Measurements from ENCODE around the gene DHPS.
"Not testable (repeated sequence)": the region's sequence is repeated elsewhere in the genome, so short reads cannot be mapped to it uniquely, and the experiment has no call there.

DHPS gene

DNA sequence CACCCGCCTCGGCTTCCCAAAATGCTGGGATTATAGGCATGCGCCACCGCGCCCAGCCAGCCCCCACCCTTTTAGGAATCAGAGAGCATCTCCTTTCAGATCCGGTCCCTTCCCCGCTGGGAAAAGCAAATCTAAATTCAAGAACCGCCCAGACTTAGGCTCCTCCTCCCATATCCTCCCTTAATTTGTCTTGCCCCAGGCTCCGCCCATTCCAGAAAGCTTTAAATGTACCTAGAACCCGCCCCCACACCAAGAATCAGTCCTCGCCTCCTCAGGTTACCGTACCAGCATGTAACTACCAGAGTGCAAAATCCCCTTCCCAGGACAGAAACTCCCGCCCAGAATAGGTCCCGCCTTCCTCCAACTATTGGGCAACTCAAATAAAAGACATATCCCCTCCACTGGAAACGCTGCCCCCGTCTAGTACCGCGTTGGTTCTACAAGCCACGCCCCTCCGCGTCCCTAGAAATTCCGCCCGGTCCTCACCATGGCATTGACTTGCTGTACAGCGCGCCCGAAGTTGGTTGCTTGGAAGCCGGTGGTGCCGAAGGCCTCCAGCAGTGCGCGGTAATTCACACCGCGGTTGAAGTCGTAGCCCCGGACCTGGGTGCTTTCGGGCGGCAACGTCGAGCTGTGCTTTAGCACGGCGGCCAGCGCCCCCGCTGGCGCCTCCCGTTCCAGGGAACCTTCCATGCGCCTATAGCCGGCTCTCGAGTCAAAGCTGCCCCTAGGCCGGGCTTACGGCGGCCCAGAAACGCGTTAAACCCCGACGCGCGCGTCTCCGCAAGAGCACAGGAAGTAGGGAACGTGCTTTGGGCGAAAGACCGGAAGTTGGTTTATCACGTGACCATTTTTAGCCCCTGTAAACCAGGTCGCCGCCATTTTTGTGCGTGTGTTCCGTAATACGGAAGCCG lies at the start of gene DHPS:
Gene DHPS (minus strand): TSS at position 807 of the 914 bp plus-strand sequence. CDS start 114 bp downstream, at position 693.
- DNase-seq (ENCODE audit: low read depth): peak; percentile 57

DNA sequence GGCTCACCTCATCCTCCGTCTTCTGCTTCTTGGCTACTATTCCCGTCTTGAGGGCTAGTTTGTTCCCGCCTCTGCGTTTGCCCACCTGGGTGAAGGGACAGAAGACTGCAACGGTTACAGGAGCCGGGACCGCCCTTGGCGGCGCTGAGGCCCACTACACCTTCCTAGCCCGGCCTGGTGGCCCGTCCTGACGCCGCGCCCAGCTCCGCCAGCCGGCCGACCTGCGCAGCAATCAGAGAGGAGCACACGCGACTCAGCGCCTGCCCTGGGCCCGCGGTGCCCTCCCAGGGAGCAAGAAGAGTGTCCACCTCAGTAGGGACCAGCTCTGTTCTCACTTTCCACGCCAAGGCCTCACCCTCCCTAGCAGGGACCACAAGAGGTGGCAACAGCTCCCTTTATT lies 49.7 kb upstream of the DHPS start:
- DNase-seq (ENCODE audit: low read depth): no peak

DNA sequence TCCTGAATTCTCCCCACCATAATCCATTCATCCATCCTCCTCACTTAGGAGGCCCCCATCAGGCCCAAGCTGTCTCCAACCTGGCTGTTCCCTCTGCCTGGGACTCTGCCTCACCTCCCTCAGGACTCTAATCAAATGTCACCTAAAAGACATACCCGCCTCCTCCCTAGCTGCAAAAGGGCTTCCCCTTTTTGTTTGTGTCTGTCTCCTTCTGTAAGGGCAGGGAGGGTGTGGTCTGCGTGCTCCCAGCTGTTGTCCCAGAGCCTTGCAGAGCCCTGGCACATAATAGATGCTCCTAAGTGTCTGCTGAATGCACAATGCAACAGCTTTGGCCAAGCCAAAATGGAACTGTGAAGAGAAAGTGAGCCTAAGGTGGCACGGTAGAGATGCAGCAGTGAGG lies 48.4 kb upstream of the DHPS start:
- DNase-seq (ENCODE audit: low read depth): no peak

DNA sequence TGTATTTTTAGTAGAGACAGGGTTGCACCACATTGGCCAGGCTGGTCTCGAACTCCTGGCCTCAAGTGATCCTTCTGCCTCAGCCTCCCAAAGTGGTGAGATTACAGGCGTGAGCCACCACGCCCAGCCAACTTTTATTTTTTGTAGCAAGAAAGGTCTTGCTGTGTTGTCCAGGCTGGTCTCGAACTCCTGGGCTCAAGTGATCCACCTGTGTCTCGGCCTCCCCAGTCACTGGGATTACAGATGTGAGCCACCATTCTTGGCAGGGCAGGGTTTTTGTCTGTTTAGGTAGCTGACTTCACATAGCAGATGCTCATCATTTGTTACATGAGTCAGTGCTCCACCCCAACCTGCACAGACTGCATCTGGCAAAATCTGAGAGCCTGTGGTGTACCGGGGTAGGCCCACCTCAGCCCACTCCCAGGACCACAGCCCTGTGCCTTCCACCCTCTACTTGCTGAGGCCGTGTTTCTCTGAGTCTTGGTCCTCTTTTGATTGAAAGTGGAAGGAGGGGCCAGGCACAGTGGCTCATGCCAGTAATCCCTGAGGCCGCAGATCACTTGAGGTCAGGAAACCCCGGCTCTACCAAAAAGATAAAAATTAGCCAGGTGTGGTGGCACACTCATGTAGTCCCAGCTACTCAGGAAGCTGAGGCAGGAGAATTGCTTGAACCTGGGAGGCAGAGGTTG lies 46.2 kb upstream of the DHPS start:
- DNase-seq (ENCODE audit: low read depth): no peak

DNA sequence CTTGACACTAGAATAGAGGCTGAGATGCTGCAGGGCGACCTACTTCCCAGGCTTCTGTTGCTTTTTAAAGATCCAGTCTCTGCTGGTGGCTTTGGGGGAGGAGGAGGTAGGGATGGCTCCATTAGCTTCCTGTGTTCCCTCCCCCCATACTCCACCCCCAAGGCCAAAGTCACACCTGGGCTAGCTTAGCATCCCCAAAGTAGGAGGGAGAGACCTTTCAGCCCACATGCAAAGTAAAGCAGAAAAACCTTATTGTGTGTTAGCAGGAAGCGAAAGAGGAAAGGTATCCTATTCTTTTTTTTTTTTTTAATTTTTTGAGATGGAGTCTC lies 45.3 kb upstream of the DHPS start:
- DNase-seq (ENCODE audit: low read depth): no peak

DNA sequence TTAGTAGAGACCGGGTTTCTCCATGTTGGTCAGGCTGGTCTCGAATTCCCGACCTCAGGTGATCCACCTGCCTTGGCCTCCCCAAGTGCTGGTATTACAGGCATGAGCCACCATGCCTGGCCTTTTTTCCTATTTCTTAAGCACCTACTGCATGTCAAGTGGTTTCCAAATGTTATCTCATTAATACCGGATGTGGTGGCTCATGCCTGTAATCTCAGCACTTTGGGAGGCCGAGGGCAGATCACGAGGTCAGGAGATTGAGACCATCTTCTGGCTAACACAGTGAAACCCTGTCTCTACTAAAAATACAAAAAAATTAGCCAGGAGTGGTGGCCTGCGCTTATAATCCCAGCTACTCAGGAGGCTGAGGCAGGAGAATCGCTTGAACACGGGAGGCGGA lies 43.9 kb upstream of the DHPS start:
- DNase-seq (ENCODE audit: low read depth): not testable (repeated sequence)

DNA sequence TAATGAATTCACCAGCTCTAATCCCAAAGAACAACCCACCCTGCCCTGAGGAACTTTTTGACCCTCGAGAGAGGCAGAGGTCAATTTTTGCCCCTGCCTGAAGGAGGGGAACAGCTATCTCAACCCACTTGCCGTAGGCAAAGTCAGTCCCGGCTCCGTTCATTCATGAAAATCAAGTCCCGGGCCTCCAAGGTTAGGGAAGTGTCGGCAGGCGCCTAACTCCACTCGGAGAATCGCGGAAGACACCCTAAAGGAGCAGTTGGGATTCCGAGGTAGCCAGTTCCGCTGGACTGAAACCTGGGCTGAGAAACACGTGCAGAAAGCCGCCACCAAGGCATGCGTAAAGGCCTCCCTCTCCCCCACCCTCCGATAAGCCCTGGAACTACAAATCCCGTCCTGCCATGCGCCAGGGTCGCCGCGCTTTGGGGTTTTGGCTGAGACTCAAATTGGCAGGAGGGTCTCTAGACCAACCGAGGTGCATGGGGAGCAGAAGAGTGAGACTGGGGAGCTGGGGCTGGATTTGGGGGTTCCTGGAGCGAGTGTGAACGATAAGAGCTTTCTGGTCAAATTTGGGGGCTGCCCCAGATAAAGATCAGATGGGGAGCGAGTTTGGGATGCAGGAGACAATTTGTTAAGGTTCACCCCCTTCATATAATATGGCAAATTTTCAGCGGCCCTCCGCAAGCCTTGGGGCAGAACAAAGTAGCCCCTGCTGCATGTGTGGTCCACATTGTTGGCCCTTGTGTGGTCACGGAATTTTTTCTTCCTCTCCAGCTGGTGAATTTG lies 42.2 kb upstream of the DHPS start, which contains the start of gene TNPO2:
Gene TNPO2 (minus strand): TSS at position 292 of the 786 bp plus-strand sequence. CDS start 2,955 bp downstream, outside the sequence.
- DNase-seq (ENCODE audit: low read depth): peak; percentile 38

DNA sequence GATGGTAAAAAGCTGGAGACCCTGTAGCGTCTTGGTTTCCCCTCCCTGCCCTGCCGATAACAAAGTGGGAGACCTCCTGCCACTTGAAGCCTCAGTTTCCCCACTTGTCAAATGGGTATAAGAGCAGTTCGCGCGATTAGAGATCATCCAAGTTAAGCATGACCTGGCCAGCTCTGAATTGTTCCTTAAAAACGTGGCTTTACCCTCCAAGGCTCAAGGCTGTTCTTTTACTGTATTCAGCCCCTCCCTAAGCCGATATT lies 41.6 kb upstream of the DHPS start:
- no peak for DNase-seq (ENCODE audit: low read depth)

DNA sequence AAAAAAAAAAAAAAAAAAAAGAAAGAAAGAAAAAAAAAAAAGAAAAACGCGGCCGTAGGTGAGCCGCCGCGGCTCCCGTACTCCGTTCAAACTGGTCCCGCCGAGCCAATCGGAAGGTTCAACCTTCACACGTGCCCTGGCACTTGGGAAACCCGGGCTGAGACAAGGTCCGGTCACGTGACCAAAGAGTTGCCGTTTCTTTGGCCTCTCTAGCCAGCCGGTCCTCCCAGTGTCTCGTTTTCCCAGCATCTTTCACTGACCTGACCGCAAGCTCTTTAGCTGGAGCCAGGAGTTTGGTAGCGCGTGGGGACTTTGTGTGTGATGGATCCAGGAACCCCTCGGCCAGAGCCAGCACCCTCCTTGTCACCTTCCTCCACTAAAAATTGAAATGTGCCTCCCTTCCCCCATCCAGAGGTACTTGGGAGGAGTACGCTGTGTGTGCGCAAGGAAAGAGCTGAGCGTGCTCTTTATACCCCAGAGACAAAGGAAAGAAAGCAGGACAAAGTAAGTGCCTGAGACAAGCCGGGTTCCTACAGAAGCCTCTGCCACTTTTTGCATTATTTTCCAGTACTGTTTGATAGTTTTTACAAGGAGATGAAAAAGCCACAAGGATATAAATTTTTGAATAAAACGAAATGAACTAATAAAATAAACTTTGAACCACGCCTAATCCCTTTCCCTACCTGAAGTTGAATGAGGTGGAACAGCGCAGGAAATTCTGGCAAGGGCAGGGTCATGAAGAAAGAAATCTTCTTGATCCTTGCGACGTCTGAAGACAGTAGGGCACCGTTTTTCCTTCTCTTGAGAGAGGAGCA lies 41.1 kb upstream of the DHPS start:
- DNase-seq (ENCODE audit: low read depth): peak; percentile 73

DNA sequence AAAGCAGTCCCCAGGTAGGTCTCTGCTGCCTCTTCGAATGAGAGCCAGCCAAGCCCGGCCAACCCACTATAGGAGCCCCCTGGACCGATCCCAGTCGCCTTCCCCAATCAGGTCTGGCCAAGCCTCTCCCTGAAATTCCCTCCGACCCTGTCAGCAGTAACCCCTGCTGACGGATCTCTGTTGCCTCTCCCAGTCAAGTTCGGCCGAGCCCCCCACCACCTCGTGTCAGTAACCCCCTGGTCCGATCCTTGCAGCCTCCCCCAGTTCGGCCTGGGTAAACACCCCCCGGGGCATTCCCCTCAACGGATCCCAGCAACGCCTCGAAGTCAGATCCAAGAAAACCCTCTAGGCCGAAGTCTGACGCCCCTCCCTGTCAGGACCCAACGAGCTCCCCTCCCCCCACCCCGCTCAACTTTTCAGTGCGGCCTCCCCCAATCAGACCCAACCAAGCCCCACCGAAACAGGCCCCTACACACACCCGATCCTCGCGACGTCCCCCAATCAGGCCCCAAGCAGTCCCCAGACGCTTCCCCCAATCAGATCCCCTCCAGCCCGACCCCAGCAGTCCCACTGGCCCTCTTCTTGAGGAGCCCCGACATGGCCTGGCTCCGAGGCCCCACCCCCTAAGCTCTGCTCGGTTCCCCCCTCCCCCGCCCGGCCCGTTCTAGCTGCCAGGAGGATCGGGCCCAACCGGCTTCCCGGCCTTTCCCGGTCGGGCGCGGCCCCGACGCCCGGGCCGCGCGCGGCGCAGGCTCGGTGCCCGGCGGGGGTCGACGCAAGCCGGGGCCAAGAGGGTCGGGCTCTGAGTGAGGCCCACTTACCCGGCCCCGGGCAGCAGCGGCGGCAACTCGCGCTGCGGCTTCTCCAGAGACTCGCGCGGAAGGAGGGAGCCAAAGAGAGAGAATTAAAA lies 40.2 kb upstream of the DHPS start:
- no peak for DNase-seq (ENCODE audit: low read depth)

DNA sequence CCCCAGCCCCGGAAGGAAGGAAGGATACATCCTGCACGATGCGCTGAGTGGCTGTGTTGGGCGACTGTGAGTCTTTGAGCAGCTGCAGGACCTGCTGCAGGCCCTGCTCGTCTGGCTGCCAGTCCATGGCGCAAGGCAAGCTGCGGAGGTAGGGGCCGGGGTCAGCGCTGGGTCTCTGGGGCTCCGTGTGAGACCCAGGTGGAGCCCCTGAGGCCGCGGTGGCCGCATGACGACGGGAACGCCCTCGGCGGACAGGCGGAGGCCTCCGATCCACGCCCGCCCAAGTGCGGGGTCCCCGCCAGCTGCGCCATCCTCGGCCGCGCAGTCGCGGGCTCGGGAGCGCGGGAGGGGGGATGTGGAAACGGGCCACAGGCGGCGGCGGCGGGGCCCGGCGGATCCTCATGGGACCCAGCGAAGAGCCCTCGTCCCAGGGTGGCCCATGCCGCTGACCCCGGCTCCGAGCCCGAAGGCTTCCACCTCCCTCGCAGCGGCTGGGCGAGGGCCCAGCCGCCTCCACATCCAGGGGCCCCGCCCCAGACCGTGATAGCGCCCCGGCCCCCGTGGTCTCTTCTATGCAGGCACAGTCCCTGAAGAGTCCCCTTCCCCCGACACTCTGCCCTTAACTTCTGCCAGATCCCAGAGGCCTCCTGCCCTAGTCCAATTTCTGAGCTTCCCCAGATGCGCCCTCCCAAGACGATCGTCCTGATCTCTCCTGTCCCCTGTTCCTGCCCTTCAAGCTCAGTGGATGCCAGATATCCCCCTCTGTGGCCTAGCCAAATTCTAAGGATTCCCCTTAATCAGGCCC lies 39.4 kb upstream of the DHPS start:
- no peak for DNase-seq (ENCODE audit: low read depth)

DNA sequence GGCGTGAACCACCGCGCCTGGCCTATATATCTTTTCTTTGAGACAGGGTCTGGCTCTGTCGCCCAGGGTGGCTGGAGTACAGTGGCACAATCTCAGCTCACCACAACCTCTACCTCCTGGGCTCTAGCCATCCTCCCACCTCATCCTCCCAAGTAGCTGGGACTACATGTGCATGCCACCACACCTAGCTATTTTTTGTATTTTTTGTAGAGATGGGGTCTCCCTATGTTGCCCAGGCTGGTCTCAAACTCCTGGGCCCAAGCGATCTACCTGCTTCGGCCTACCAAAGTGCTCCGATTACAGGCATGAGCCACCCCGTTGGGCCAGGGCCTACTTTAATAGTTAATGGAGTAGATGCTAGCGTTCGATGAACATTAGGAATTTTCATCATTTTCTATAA lies 38.6 kb upstream of the DHPS start:
- DNase-seq (ENCODE audit: low read depth): no peak

DNA sequence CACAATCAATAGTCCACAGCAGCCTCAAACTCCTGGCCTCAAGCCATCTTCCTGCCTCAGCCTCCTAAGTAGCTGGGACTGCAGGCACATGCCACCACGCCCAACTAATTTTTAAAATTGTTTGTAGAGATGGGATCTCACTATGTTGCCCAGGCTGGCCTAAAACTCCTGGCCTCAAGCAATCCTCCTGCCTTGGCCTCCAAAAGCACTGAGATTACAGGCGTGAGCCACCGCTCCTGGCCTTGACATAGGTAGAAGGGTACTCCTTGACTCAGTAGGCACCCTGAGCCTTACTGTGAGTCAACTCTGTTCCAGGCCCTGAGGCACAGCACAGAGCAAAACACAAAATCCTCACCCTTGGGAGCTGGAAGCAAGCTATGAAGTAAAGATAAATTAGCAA lies 34.2 kb upstream of the DHPS start:
- no peak for DNase-seq (ENCODE audit: low read depth)

DNA sequence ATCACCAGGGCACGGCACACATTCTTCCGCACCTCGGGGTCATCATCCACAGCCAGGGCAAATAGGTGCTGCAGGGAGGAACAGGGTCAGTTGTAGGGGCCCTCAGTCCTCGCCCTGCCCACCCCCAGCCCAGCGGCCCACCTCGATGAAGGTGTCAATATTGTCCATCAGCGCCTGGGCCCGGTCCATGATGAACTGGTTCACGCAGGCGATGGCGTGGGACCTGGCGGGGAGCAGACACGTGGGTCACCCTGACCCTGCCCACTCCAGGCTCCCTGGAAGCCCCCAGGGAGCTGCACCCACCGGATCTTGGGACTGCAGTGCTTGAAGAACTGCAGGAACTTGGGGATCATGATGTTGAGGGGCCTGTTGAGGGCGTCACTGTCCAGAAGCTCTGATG lies 33.4 kb upstream of the DHPS start:
- no peak for DNase-seq (ENCODE audit: low read depth)

DNA sequence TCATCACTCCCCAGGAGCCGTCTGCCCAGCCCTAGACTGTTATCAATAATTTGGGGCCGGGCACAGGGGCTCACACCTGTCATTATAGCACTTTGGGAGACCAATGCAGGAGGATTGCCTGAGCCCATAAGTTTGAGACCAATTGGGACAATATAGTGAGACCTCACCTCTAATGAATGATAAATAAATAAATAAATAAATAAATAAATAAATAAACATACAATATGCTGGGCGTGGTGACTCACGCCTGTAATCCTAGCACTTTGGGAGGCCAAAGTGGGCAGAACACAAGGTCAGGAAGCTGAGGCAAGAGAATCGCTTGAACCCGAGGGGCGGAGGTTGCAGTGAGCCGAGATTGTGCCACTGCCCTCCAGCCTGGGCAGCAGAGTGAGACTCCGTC lies 31.6 kb upstream of the DHPS start:
- not testable (repeated sequence) for DNase-seq (ENCODE audit: low read depth)

DNA sequence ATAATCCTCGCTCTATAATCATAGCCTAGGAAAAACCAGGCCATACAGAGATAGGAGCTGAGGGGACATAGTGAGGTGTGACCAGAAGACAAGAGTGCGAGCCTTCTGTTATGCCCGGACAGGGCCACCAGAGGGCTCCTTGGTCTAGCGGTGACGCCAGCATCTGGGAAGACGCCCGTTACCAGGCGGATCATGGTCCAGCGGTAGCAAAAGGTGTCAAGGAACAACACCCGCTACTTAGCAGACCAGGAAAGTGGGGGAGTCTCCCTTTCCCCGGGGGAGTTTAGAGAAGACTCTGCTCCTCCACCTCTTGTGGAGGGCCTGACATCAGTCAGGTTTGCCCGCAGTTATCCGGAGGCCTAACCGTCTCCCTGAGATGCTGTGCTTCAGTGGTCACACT lies 30.4 kb upstream of the DHPS start:
- DNase-seq (ENCODE audit: low read depth): not testable (repeated sequence)

DNA sequence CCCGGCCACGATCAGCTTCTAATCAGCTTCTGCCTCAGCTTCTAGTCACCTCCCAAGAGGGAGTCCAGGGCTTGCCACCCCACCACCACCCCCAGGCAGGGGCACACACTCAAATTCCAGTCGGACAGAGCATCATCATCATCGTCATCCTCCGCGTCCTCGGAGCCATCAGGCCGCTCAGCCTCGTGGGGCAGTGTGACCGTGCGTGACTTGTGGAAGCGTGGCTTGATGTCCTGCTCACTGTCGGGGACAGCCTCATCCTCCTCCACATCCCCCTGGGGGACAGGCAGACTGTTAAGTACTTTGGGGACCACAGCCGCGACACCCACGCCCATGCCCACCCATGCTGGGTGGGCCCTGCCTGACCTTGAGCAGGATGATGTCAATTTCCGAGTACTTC lies 29.5 kb upstream of the DHPS start:
- DNase-seq (ENCODE audit: low read depth): no peak

DNA sequence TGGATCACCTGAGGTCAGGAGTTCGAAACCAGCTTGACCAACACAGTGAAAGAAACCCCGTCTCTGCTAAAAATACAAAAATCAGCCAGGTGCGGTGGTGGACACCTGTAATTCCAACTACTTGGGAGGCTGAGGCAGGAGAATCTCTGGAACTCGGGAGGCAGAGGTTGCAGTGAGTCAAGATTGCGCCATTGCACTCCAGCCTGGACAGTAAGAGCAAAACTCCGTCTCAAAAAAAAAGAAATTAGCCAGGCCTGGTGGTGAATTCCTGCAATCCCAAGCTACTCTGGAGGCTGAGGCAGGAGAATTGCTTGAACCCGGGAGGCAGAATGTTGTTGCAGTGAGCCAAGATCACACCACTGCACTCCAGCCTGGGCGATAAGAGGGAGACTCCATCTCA lies 27.0 kb upstream of the DHPS start:
- DNase-seq (ENCODE audit: low read depth): no peak

DNA sequence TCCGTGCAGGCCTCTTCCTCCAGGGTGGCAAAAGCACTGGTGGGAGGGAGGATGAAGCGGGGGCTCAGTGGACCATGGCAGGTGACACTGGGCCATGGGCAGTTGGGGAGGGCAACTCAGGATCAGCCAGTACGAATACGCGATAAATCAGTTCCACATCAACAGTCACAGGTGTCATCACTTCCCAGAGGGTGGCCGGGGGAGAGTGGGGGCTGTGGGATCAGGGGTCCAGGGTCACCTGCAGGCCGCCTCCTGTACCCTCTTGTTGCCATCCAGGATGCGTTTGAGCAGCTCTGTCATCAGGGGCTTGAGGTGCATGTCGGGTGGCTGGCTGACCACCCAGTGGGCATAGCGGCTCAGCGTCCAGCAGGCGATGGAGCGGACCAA lies 24.6 kb upstream of the DHPS start:
- DNase-seq (ENCODE audit: low read depth): no peak

DNA sequence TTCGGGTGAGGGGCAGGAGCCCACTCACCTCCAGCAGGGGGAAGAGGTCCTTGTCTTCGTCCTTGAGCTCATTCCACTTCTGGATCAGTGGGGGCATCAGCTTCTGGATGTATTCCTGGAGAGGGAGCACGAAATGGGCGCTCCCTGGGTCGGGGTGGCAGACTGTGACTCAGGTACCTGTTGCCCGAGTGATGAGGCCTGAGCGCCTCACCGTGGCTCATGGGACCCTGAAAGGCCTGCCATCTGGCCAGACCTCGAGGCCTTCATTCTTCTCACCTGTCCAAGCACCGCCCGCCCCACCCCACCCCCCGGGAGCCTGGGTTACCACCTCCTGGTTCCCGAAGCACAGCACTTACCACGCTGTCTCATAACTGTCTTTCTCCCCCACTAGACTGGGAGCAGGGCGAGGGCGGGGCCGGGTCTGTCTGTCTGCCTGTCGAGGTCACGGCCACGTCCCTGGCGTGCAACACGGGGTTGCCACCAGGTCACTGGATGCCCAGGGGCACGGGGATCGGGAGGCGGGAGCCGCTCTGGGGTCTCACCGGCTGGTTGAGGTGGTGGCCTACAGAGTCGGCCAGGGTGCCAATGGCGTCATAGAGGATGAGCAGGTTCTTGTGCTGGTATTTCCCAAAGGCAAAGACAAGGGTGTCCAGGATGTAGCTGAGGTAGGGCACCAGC lies 24.1 kb upstream of the DHPS start:
- DNase-seq (ENCODE audit: low read depth): no peak

All from stimulated activated CD8-positive, alpha-beta memory T cell treated with anti-CD3 and anti-CD28 coated beads, Interleukin-15, amount 100 ng/mL, for 24 hours (primary cell).